NCI-H2227 treated with DMSO at 0.1 percent for 48 hours (cell line): Measurements from ENCODE around the gene KRCC1.

Experiments used
- DNase-seq: peaks from one replicate; lab custom pipeline; 2025; lab: John Stamatoyannopoulos, UW

KRCC1 gene

DNA sequence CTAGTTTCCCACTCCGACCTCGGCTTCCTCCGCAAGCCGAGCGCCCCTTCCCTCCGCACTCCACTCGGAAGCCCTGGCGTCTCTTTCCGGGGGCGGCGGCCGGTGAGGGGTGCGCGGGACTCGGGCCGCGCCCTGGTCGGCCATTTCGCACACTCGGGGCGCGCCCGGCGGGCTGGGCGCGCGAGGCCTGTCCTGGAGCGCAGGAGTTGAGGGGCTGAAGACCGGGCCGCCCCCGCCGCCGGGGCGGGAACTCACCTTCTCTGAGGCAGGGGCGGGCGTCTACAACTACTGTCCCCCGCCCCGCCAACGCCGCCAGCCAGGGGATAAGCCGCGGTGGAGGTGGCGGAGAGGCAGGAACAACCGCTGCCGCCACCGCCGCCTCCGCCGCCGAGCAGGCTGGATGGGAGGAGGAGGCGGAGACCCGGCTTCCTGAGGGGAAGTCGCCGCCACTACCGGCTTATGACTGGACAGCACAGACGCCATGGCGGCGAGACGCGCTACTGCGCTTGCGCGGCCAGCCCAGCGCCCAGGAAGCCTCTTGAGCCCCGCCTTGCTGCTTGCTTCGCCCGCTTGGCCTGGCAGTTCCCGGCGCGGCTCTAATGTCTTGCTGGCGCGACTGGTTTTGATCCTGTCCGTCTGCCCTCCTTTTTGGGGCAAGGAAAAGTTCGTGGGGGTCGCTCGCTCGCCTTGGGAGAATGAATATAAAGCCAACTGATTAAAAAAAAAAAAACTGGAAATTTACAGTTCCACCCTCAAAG lies at the start of gene KRCC1:
KRCC1 (minus strand) TSS at position 413 of the 758 bp plus-strand sequence. CDS start 27,220 bp downstream, outside the sequence.
- DNase-seq, result peak; percentile 91

DNA sequence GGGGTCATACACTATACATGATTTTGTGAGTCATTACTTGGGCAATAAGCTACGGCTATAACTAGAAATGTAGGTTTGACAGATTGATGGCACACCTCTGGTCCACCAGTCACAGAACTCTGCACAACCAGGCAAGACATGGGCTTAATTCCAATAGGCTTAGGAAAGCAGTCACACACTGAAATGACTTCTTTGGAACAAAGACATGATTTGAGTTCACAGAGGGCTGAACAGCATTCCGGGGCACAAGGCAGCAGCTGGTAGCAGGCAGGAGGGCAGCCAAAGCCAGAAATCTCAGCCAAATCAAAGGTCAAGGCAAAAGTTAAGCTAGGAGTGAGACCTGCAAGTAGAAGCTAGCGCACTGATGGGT lies 44.9 kb upstream of the KRCC1 start:
- no peak for DNase-seq

DNA sequence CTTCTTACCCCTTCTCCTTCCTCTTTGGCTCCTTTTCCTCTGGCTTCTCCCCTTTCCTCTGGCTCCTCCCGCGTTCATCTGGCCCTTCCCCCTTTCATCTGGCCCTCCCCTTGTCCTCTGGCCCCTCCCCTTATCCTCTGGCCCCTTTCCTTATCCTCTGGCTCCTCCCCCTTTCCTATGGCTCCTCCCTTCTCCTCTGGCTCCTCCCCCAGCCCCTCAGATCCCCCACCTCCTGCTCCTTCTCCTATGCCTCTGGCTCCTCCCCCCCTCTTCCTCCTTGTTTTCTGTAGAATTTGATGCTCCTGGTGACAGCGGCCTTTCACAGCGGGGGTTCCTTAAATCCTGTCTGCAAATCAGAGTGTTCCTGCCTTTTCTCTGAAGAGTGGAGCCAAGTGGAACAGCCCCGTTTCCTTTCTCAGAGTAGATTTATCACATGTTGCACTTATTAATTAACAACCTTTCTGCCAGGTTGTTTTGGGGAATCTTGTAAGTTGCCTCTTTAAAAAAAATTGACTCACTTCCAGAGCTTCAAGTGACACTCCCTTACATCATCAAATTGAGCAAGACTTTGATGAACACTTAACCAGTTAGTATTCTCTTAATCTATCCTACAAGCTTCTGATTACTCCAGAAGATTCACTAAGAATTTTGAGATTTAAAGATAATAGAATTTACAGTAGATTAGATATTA lies 44.4 kb upstream of the KRCC1 start:
- no peak for DNase-seq

DNA sequence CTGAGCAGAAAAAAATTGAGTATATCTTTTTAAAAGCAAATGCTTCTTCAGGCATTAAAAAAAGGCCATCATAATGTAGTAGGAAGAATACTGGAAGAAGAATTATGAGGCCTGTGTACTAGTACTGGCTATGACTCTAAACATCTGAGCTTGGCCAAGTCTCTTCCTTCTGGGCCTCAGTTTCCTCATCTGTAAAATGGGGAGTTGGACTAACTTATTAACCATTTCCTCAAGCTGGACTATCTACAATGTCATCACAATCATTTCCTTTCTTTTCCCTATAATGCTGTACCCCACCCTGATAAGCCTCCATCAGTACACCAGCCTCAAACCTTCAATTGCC lies 42.9 kb upstream of the KRCC1 start:
- DNase-seq, result no peak

DNA sequence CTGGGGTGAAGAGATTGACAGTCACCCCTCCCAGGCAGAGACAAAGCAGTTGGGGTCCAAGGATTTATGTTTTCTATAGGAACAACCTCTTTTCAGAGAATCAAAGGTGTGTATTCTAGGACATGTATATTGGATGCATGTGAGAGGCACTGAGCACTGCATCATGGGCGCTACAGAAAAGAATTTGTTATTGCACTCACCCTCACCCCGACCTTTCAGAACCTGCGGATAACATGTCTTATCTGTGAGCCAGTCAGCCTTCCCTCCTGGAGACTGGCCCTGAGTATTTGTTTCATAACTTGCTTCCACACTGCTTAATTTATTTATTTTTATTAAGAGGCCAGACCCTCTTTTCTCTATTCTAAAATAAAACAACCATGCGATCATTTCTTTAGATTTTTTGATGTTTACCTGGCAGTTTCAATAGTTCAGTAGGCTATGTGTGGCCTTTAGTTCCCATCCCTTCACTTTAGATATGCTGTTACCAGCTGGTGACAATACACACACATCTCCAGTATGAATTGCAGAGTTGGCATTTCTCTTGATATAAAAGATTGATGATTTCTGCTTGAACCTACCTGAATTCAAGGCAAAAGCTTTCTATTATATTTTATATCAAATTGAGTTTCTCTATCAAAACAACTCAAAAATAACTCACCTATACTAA lies 42.4 kb upstream of the KRCC1 start:
- no peak for DNase-seq

DNA sequence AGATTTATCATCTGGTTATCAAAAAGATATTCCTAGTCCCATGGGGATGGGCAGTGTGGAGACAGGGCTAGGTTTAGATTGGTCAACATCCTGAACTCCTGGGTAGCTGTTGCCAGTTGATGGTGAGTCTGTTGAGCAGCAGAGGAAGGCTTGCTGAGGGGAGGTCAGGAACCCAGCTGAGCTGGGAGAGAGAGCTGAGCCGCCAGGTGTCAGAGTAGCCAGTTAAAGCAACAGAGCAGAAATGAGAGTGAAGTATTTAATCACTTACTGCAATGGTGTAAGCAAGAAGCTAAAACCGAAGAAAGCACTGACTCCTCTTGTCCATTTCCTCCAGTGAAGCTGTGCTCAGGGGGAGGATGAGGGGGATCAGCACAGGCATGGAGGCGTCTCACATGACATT lies 41.6 kb upstream of the KRCC1 start:
- no peak for DNase-seq

DNA sequence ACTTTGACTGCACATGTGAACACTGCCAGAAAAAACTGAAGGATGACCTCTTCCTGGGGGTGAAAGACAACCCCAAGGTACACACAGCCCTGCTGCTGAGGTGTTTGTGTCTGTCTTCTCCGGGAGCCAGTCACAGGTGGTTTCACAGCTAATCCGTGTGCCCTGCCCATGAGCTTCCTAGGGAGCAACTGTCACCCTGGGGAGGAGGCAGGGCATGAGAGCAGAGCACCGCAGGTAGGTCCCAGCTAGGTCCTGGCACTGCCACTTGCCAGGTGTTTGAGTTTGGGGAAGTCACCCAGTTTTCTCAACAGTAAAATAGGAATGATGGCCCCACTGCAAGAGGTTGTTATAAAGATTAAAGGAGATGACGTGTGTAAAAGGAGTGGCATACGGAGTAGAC lies 41.1 kb upstream of the KRCC1 start:
- no peak for DNase-seq

DNA sequence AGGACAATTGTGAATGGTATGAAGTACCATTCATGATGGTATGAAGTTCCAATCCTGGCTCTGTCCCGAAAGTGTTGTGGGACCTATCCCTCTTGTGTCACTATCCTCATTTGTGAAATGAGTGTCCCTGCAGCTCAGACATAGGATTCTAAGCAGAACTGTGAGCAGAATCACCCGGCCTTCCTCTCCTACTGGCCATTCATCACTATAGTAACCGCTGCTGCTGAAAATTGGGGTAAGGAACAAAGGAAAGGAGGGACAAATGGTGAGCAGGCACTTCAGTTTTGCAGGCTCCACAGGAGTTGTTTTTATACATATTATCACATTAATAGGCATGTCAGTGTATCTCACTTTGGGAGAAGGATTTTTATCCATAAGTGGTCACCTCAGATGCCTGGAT lies 39.4 kb upstream of the KRCC1 start:
- DNase-seq, result no peak

DNA sequence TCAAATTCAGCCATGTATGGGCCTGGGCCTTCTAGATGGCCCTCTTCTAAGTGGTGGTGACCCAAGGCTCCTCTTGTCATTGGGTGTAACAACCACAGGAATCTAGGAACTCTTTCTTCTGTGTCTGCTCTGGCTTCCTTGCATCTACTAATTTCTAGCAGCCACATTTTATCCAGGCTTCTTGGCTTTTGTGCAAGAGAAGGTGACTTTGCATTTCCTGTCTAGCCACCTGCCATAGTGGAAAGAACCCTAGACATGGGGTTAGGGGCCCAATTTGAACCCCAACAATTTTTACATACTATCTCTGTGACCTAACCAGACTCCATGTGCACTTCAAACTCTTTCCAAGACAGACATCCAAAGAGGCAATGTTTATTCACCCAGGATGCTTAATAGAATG lies 37.2 kb upstream of the KRCC1 start:
- DNase-seq, result no peak

DNA sequence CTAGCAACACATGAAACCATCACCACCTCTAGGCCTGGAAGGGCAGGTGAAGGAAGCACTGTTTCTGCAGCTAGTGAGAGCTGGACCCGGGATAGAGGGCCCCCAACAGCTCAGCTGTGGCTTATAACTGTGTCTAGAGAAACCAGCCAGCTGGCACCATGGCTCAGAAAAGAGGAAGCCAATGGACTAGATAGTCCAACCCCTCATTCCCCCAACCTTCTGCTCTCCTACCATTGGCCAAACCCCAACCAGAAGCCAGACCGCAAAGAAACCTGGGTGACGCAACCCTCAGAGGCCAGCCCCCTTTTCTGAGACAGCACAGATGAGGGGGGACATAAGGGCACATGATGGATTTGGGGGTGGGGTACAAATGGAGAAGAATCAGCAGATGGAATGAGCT lies 36.4 kb upstream of the KRCC1 start:
- no peak for DNase-seq

DNA sequence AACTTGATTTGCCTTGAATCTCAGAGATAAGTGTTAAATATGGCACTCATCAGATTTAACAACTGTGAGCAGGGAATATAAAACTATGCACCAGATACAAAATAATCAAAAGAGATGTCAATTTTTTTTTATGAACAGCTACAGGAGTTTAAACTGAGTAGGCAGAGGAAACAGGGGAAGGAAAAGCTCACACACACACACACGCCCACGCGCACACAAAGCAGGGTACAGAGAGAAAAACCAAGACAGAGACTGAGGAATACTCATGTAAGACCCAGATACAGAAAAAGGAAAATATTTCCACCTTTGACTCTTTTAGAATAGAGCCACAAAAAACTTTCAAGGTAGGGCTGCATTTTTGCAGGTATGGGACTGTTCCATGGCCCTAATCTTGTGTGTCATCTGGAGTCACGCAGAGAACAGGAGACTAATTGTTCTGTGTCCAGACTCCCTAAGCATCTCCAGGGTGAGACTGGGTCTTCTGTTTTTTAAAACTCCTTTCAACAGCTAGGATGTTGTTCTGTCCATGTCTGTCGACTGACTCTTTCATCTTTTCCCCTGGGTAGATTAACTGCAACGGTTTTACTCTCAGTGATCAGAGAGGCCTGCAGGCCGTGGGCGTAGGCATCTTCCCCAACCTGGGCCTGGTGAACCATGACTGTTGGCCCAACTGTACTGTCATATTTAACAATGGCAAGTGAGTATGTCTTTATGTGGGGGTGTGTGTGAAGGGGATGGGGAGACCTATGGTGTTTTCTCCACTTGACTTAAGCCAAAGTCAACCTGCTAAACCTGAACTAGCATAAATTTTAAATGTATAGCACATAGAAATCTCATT lies 35.1 kb upstream of the KRCC1 start:
- no peak for DNase-seq

DNA sequence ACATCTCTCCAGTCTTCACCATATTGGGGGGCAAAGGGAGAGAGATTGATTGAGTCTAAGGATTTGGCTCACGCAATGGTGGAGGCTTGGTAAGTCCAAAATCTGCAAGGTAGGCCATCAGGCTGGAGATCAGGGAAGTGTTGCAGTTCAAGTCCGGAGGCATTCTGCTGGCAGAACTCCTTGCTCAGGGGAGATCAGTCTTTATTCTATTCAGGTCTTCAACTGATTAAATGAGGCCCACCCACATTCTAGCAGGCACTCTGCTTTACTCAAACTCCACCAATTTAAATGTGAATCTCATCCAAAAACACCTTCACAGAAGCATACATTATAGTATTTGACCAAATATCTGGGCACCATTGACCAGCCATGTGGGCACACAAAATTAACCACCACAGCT lies 33.4 kb upstream of the KRCC1 start:
- DNase-seq, result no peak

DNA sequence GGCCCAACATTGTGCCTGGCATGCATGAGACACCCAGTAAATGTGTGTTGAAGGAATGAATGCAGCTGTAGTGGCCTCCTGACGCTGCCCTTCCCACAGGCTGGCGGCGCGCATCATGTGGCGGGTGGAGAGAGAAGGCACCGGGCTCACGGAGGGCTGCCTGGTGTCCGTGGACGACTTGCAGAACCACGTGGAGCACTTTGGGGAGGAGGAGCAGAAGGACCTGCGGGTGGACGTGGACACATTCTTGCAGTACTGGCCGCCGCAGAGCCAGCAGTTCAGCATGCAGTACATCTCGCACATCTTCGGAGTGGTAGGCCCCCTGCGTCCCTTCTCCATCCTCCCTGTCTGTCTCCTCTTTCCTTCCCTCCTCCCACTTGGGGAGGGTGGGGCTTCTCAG lies 32.2 kb upstream of the KRCC1 start:
- DNase-seq, result no peak

DNA sequence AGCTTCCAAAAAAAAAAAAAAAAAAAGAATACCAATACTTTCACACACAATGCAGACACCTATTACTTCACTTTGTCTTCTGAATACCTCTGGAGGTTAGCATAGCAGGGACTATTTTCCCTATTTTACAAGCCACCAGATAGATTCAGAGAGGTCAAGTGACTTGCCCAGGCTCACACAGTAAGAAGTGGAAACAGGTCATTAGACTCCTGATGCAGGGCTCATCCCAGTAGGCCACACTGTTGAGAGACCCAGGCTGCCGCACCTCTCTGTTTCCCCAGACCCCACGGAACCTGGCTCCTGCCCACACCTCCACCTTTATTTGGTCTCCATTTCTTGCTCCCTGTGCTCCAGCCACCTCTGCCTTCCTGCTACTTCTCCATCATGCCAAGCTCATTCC lies 31.5 kb upstream of the KRCC1 start:
- DNase-seq, result no peak

DNA sequence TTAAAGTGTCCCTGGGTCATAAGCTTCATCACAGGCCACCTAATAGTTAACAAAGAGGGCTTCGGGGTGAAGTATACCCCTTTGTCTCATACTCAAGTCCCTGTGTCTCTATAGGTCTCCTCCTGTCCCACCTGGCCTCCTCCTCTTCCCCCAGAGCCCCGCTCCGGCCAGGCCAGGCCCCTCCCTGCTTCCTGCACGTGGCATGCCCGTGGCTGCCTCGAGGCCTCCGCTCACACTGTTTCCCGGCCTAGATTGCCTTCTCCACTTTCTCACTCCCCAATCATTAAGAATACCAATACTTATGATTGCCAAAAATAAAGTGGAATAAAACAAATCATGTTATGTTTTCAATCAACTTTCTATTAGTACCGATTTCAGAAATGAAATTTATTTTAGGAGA lies 30.8 kb upstream of the KRCC1 start:
- no peak for DNase-seq

DNA sequence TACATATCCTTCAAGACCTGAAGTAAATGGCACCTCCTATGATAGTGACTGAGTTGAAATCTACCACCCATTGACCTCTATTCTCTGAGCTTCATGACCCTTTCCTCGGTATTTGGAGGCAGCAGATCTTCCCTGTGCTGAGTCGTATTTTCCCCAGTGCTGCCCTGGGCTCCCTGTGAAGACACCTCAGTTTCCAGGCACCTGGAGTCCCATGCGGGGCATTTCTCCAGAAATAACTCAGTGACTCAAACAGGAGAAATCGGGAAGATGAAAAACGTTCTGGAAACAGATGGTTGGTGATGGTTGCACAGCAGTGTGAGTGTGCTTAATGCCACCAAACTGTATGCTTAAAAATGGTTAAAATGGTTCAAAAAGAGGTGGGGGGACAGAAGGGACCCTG lies 30.0 kb upstream of the KRCC1 start:
- no peak for DNase-seq

DNA sequence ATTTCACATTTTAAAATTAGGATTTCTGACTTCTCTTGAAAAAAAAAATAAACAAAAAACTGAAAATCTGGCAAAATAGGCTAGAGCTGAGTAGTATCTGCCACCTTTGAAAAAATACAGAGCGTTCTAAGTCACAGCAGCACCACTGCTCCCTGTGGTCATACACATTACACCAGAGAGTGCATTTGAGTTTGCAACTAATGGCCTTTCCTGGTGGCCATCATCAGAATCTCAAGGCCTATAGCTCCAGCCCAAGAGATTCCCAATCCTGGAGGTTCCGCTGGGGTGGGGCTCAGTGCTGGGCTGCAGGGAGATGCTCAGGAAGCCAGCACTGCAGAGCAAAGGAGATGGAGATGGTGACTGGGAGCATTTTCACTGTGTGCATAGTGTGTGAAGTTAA lies 29.5 kb upstream of the KRCC1 start:
- DNase-seq, result no peak

DNA sequence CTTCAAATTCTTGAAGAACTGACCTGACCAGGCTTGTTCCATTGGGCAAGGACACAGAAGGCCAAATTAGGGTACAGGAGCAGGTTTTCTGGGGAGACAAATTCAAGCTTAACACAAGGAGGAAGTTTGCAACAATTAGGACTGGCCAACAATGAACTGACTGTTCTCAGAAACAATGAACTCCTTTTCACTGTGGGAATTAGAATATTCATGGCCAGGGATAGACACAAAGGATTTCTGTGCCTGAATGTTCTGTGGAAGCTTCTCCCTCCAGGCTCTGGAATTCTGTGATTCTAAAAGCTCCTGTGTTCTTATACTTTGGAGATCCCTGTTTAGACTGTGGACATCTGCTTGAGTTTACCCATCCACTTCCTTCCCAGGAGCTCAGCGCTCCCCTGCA lies 27.2 kb upstream of the KRCC1 start:
- no peak for DNase-seq

DNA sequence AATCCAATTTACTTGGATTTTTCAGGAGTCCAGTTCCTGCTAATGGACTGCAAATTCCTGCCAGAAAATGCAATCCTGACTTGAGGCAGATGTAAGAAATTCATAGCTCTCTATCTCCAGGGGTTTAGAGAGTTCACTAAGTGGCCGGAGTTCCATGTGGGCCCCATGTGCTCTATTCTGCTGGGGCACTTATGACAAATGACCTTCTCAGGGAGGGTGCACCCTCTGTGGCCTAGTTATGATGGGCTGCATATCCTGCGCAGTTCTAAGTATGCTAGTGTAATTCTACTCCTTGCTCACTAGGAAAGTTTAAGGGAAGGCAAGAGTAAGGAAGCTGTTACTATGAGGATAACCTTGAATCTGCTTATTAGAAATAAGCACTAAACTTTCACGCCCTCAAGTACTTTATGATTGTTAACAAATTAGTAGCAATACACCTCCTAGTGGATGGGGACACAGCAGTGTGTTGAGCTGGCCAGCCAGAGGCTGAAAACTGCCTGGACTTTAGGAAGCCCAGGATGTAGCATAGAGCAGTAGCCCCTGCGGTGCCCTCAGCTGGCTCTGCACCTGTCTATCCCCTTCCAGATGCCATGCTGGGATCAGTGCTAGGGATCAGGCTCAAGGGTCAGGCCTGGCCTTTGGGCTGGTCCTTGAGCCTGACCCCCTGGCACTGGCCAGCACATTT lies 26.5 kb upstream of the KRCC1 start:
- DNase-seq, result no peak

DNA sequence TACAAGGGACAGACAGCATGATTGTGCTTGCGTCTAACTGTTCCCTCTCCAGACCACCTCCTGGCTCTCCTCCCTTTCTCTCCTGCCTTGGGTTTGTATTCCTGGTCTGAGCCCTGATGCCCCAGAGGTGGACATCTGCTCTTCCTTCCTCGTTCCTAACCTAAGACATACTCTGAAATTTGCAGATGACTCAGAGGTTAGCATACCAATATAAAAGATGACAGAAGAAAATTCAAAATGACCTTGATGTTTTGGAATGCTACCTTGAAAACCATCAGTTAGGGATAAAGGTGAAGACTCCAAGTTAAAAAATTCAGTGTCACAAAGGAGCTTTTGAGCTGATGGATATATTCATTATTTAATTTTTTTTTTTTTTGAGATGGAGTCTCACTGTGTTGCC lies 25.0 kb upstream of the KRCC1 start:
- DNase-seq, result no peak

DNA sequence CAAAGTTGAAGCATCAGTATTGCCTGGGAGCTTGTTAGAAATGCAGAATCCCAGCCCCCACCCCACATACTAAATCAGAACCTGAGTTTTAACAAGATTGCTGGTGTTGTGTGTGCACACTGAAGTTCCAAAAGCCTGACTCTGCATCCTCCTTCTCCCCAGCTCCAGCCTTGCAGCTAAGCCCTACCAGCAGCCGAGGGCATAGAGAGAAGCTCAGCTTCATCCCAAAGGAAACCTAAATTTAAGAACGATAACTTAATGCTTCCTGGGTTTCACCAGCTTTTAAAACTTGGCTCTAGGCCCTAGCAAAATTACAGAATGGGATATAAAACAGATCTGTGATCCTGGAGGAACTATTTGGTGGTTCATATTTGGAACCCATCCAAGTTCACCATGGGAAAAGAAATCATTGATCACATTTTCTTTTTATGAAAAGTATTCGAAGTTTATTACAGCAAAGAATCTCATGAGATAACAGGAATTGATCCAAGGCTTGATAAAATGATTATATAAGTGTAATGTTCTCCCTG lies 23.1 kb upstream of the KRCC1 start:
- DNase-seq, result no peak

DNA sequence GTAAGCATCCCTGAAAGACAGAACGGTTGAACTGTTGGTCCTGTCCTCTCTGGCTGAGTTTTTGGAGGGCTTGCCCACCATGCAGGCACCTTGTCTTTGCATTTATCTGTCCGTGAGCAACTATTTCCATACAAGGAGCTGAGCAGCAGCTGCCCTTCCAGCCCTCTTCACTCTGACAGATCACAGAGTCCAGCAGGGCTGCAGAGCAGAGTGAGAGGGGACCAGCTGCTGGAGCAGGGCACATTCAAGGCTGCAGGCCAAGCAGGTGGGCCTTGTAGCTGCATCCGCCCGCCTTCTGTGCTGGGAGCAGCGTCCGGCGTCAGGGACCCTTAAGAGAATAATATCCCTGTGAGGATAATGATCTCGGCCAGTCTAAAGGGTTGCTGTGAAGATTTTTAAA lies 21.5 kb upstream of the KRCC1 start:
- DNase-seq, result no peak
